Measurements from ENCODE around the gene PPFIA1.

The PPFIA1 gene

DNA sequence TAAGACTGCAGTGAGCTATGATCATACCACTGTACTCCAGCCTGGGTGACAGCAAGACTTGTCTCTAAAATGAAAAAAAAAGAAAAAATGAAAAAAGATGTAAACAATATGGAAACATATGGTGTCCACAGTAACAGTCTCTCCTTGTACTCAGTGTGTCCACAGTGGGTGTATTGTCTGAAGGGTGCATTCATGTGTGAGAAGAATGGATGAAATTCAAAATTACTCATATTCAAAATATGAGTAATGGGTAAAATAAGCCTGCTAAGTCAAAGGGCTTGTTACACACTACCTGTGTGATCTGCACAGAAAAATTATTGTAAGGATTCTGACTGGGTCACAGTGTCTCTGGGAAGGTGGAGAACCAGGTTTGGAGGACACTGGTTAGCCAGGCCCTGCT is 26.9 kb downstream of the PPFIA1 start:
- H3K4me1 ChIP-seq (ENCODE audit: control insufficient read depth, insufficient read depth, low read length): peaks cover 3% of the 10 kb centered on the region; the same call in 1 of the 2 replicates
- H3K36me3 ChIP-seq (ENCODE audit: control insufficient read depth, insufficient read depth, low read length): peaks cover 69% of the 10 kb centered on the region
- H3K27me3 ChIP-seq (ENCODE audit: control insufficient read depth, insufficient read depth, low read length): no peaks in the 10 kb centered on the region
- H3K9me3 ChIP-seq (ENCODE audit: control insufficient read depth, insufficient read depth, low read depth, low read length): 0 out of 2 replicates have a peak, but pooled peaks cover 5% of the 10 kb centered on the region
- H3K9ac ChIP-seq (ENCODE audit: low read length): no peak overlapping the region
- H3K4me3 ChIP-seq (ENCODE audit: low read depth, low read length): no peak overlapping the region
- H3K27ac ChIP-seq (ENCODE audit: low read depth, low read length): no peak overlapping the region

DNA sequence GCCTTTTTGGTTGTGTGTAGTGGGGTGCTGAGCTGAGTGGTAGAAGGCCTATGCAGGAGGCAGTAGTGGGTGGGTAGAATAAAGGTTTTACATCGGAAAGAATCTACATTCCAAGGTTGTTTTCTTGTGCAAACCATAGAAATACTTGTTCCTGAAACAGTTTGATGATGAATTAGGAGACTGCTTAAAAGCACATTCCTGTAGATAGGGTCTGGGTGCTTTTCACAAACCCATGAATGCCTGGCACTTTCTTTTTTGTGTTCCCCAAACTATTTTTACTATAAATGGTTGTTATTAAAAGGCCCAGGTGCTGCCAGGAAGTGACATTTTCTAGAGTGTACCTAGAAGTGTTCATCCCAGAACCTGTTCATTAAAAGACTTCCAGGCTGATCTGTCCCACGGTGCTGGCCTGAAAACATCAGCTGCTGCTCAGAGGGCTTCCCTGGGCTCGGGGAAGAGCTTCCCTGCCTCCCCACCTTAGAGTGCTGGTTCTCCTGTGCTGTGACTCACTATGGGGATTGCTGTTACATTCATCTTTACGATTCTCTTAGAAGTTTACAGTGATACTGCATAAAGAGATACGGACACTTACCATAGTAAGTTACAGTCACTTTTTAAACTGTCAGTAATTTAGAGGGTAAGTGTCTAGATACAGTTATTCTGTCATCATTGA is 27.9 kb downstream of the PPFIA1 start:
- H3K9ac ChIP-seq (ENCODE audit: low read length): no peak overlapping the region
- no peaks in the 10 kb centered on the region for H3K27me3 ChIP-seq (ENCODE audit: control insufficient read depth, insufficient read depth, low read length)
- H3K36me3 ChIP-seq (ENCODE audit: control insufficient read depth, insufficient read depth, low read length): peaks cover 68% of the 10 kb centered on the region
- no peak overlapping the region for H3K4me3 ChIP-seq (ENCODE audit: low read depth, low read length)
- H3K4me1 ChIP-seq (ENCODE audit: control insufficient read depth, insufficient read depth, low read length): peaks cover 3% of the 10 kb centered on the region; the same call in 1 of the 2 replicates
- H3K9me3 ChIP-seq (ENCODE audit: control insufficient read depth, insufficient read depth, low read depth, low read length): 0 out of 2 replicates have a peak, but pooled peaks cover 5% of the 10 kb centered on the region
- H3K27ac ChIP-seq (ENCODE audit: low read depth, low read length): no peak overlapping the region

DNA sequence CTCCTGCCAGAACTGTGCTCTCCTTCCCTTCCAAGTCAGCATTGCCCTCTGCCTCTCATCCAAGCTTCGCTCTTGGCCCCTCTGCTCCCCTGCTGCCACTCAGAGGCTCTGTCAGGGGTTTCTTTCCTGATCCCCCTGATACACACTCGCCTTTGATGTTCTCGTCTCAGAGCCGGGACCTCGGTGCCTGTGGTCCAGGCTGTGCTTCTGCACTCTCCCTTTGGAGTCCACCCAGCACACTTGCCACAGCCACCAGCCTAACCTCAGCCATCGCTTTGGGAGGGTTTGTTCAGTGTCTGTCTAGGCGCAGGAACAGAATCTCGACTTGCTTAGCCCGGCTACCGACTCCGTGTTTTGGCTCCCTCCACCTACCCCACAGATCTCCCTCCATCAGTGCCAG is 29.1 kb downstream of the PPFIA1 start:
- H3K4me1 ChIP-seq (ENCODE audit: control insufficient read depth, insufficient read depth, low read length): peaks cover 3% of the 10 kb centered on the region; the same call in 1 of the 2 replicates
- H3K9ac ChIP-seq (ENCODE audit: low read length): no peak overlapping the region
- H3K27ac ChIP-seq (ENCODE audit: low read depth, low read length): no peak overlapping the region
- H3K4me3 ChIP-seq (ENCODE audit: low read depth, low read length): no peak overlapping the region
- H3K27me3 ChIP-seq (ENCODE audit: control insufficient read depth, insufficient read depth, low read length): no peaks in the 10 kb centered on the region
- H3K36me3 ChIP-seq (ENCODE audit: control insufficient read depth, insufficient read depth, low read length): peaks cover 65% of the 10 kb centered on the region
- H3K9me3 ChIP-seq (ENCODE audit: control insufficient read depth, insufficient read depth, low read depth, low read length): no peaks in the 10 kb centered on the region

DNA sequence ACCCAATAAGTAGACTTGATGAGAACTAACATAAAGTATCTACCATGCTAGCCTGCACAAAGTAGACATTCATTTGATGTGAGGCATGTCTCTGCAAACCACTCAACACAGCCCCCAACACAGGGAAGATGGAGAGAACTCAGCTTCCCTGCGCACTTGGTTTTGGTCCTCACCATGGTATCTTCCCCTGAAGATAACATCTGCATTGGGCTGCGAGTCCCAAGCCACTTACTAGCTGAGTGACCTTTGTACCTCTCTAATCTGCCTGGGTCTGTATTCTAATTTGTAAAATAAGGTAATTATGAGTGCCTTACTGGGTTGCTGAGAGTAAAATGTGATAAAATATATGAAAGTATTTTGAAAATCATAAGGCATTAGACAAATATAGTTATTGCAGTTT is 30.7 kb downstream of the PPFIA1 start:
- Histone ChIP-seq H3K27me3 (ENCODE audit: control insufficient read depth, insufficient read depth, low read length) (no peaks in the 10 kb centered on the region), H3K9me3 (ENCODE audit: control insufficient read depth, insufficient read depth, low read depth, low read length) (no peaks in the 10 kb centered on the region), H3K4me3 (ENCODE audit: low read depth, low read length) (no peak overlapping the region), H3K36me3 (ENCODE audit: control insufficient read depth, insufficient read depth, low read length) (peaks cover 70% of the 10 kb centered on the region), H3K4me1 (ENCODE audit: control insufficient read depth, insufficient read depth, low read length) (peaks cover 7% of the 10 kb centered on the region), H3K27ac (ENCODE audit: low read depth, low read length) (0 out of 2 replicates have a peak overlapping the region, but pooled peaks have one; percentile 2), H3K9ac (ENCODE audit: low read length) (no peak overlapping the region)

DNA sequence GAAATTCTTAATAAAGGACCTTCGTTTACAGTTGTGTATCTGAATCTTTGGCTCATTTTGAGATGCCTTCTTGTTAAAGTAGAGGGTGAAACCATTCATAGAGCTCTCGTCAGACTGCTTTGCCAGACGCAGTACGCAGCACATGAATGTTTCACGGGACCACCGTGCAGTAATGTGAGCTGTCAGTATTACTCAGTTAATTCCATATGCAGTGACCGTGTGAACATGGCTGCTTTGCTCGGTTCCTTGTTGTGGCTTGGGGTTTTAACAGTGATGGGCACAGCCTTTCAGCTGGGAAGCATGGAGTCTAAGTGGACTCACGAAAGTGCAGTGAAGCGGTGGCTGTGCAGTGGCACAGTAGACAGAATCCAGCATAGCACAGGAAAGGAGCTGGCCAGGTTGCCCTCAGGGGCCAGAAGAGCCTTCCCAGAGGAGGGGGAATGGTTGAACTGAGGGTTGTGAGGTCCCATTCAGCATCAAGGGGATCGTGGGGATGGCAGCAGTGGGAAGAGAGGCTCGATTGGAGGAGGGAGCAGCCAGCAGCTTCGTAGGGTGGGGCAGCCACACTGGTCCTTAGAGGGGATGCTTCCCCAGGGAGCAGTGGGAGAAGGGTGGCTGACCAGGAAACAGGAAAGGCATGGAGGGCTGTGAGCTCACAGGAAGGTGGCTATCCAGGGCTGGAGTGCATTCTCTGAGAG is 31.4 kb downstream of the PPFIA1 start:
- Histone ChIP-seq H3K27me3 (ENCODE audit: control insufficient read depth, insufficient read depth, low read length) (no peaks in the 10 kb centered on the region), H3K9ac (ENCODE audit: low read length) (no peak overlapping the region), H3K4me1 (ENCODE audit: control insufficient read depth, insufficient read depth, low read length) (peaks cover 7% of the 10 kb centered on the region), H3K36me3 (ENCODE audit: control insufficient read depth, insufficient read depth, low read length) (peaks cover 72% of the 10 kb centered on the region), H3K9me3 (ENCODE audit: control insufficient read depth, insufficient read depth, low read depth, low read length) (no peaks in the 10 kb centered on the region), H3K27ac (ENCODE audit: low read depth, low read length) (no peak overlapping the region), H3K4me3 (ENCODE audit: low read depth, low read length) (no peak overlapping the region)

DNA sequence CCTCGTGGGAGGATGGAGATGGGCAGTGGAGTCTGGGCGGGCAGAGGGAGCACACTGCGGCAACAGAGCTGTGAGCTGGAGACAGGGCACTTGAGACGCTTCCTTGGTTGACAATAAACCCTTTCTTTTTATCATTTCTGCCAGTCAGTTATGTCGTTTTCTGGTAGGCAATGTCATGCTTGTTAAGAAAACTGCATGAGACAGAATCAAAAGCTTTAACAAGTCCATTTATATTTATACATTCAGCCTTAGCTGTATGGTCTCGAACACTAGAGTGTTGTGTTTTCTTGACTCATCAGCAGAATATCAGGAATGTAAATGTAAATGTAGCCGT is 31.9 kb downstream of the PPFIA1 start:
- H3K27me3 ChIP-seq (ENCODE audit: control insufficient read depth, insufficient read depth, low read length): no peaks in the 10 kb centered on the region
- no peak overlapping the region for H3K9ac ChIP-seq (ENCODE audit: low read length)
- peaks cover 72% of the 10 kb centered on the region for H3K36me3 ChIP-seq (ENCODE audit: control insufficient read depth, insufficient read depth, low read length)
- no peak overlapping the region for H3K27ac ChIP-seq (ENCODE audit: low read depth, low read length)
- no peaks in the 10 kb centered on the region for H3K9me3 ChIP-seq (ENCODE audit: control insufficient read depth, insufficient read depth, low read depth, low read length)
- no peak overlapping the region for H3K4me3 ChIP-seq (ENCODE audit: low read depth, low read length)
- H3K4me1 ChIP-seq (ENCODE audit: control insufficient read depth, insufficient read depth, low read length): peaks cover 7% of the 10 kb centered on the region

DNA sequence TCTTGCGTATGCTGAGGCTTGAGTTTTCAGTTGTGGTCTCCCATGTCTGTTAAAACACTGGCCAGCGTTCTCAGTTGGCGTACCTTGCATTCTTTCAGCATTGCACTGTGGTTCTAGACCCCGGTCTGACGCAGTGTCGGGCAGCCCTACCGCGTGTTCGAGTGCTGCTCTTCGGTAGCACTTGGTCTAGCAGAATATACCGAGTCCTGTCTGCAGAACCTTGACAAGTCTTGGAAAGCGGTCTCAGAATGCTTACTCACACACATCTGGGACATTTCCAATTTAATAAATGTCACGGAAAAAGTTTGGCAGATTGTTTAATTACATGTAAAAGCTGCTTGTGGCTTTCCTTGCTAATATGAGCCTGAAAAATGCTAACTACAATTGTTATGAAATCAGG is 32.6 kb downstream of the PPFIA1 start:
- H3K9me3 ChIP-seq (ENCODE audit: control insufficient read depth, insufficient read depth, low read depth, low read length): no peaks in the 10 kb centered on the region

DNA sequence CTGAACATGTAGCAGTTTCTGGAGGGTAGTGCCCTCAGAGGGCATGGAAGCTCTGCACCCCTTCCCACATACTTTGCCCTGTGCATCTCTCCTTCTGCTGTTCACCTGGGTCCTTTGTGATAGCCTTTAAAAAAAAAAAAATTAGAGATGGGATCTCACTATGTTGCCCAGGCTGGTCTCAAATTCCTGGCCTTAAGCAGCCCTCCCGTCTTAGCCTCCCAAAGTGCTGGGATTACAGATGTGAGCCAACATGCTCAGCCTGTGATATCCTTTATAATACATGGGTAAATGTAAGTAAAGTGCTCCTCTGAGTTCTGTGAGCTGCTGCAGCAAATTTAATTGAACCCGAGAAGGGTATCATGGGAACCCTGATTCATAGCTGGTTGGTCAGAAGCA is 33.7 kb downstream of the PPFIA1 start:
- Histone ChIP-seq H3K27ac (ENCODE audit: low read depth, low read length) (no peak overlapping the region), H3K9me3 (ENCODE audit: control insufficient read depth, insufficient read depth, low read depth, low read length) (no peaks in the 10 kb centered on the region), H3K4me1 (ENCODE audit: control insufficient read depth, insufficient read depth, low read length) (peaks cover 7% of the 10 kb centered on the region), H3K27me3 (ENCODE audit: control insufficient read depth, insufficient read depth, low read length) (no peaks in the 10 kb centered on the region), H3K9ac (ENCODE audit: low read length) (no peak overlapping the region), H3K36me3 (ENCODE audit: control insufficient read depth, insufficient read depth, low read length) (peaks cover 62% of the 10 kb centered on the region), H3K4me3 (ENCODE audit: low read depth, low read length) (no peak overlapping the region)

More for the DNA sequence above, 32.6 kb downstream of the PPFIA1 start:
- H3K27ac ChIP-seq (ENCODE audit: low read depth, low read length): no peak overlapping the region
- H3K9ac ChIP-seq (ENCODE audit: low read length): no peak overlapping the region
- no peak overlapping the region for H3K4me3 ChIP-seq (ENCODE audit: low read depth, low read length)
- H3K4me1 ChIP-seq (ENCODE audit: control insufficient read depth, insufficient read depth, low read length): peaks cover 7% of the 10 kb centered on the region
- peaks cover 69% of the 10 kb centered on the region for H3K36me3 ChIP-seq (ENCODE audit: control insufficient read depth, insufficient read depth, low read length)
- no peaks in the 10 kb centered on the region for H3K27me3 ChIP-seq (ENCODE audit: control insufficient read depth, insufficient read depth, low read length)

DNA sequence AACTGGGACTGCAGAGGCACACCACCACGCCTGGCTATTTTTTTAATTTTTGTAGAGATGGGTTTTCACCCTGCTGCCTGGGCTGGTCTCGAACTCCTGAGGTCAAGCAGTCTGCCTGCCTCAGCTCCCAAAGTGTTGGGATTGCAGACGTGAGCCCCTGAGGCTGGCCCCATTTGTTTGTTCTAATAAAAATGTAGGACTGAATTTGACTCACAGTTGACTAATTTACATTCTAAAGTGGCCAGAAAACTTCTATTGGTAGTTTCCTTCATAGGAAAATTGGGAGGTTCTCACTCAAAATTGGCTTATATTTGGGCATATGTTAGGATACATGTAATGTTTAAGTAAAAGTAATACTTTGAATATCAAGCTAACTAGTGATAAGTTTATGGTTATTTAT is 35.0 kb downstream of the PPFIA1 start:
- Histone ChIP-seq H3K9me3 (ENCODE audit: control insufficient read depth, insufficient read depth, low read depth, low read length) (no peaks in the 10 kb centered on the region), H3K36me3 (ENCODE audit: control insufficient read depth, insufficient read depth, low read length) (peaks cover 56% of the 10 kb centered on the region), H3K27me3 (ENCODE audit: control insufficient read depth, insufficient read depth, low read length) (no peaks in the 10 kb centered on the region), H3K4me1 (ENCODE audit: control insufficient read depth, insufficient read depth, low read length) (peaks cover 7% of the 10 kb centered on the region), H3K27ac (ENCODE audit: low read depth, low read length) (no peak overlapping the region), H3K4me3 (ENCODE audit: low read depth, low read length) (no peak overlapping the region), H3K9ac (ENCODE audit: low read length) (no peak overlapping the region)

DNA sequence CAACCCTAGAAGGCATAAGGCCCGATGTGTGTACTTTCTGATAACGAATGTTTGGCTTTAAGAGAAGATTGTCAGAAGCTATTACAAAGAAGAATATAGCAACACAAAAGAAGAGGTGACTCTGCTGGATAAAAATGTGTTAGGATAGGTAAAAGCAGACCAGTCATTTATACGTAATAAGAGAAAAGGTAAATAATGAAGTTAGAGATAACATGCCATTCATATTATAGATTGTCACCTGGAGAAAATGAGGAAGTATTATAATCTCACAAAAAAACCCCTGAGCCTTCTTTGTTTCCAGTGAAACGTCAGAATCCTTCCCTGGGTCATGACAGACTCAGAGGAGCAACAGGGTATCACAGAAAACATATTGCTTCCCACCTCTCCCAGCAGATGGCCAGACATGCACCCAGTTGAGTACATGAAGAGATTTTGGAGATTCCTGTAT is 36.1 kb downstream of the PPFIA1 start:
- peaks cover 9% of the 10 kb centered on the region for H3K4me1 ChIP-seq (ENCODE audit: control insufficient read depth, insufficient read depth, low read length)
- no peaks in the 10 kb centered on the region for H3K27me3 ChIP-seq (ENCODE audit: control insufficient read depth, insufficient read depth, low read length)
- H3K27ac ChIP-seq (ENCODE audit: low read depth, low read length): no peak overlapping the region
- H3K36me3 ChIP-seq (ENCODE audit: control insufficient read depth, insufficient read depth, low read length): peaks cover 47% of the 10 kb centered on the region
- H3K9ac ChIP-seq (ENCODE audit: low read length): no peak overlapping the region
- no peak overlapping the region for H3K4me3 ChIP-seq (ENCODE audit: low read depth, low read length)
- H3K9me3 ChIP-seq (ENCODE audit: control insufficient read depth, insufficient read depth, low read depth, low read length): no peaks in the 10 kb centered on the region

DNA sequence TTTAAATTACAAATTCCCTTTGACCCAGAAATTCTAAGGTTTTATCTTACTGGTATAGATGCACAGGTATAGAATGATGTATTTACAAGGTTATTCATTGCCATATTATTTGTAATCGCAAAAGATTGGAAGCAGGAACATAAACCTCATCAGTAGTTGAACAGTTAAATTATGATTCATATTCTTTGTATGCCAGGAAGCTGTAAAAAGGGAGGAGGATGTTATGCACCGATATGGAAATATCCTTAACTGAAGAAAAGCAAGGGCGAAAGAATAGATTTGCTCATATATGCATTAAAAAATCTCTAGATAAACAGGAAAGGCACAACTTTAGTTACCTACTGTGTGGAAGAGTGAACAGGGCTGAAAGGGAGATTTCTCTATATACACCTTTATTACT is 36.7 kb downstream of the PPFIA1 start:
- Histone ChIP-seq H3K4me3 (ENCODE audit: low read depth, low read length) (no peak overlapping the region), H3K27me3 (ENCODE audit: control insufficient read depth, insufficient read depth, low read length) (no peaks in the 10 kb centered on the region), H3K9ac (ENCODE audit: low read length) (no peak overlapping the region), H3K27ac (ENCODE audit: low read depth, low read length) (no peak overlapping the region), H3K9me3 (ENCODE audit: control insufficient read depth, insufficient read depth, low read depth, low read length) (no peaks in the 10 kb centered on the region), H3K36me3 (ENCODE audit: control insufficient read depth, insufficient read depth, low read length) (peaks cover 42% of the 10 kb centered on the region), H3K4me1 (ENCODE audit: control insufficient read depth, insufficient read depth, low read length) (peaks cover 15% of the 10 kb centered on the region)
